GM18511 (cell line): ENCODE results near the gene CCDC86.
"Not testable (repeated sequence)": the region's sequence is repeated elsewhere in the genome, so short reads cannot be mapped to it uniquely, and the experiment has no call there.

Source experiments
- ATAC-seq: cut with Tn5 transposase; IDR thresholded peaks from one replicate; pipeline ENCODE4 v1.9.1; 2021; ENCODE audit warnings: mild to moderate bottlenecking, moderate library complexity; ENCODE audit not compliant: unreplicated experiment

CCDC86 gene, protein sequence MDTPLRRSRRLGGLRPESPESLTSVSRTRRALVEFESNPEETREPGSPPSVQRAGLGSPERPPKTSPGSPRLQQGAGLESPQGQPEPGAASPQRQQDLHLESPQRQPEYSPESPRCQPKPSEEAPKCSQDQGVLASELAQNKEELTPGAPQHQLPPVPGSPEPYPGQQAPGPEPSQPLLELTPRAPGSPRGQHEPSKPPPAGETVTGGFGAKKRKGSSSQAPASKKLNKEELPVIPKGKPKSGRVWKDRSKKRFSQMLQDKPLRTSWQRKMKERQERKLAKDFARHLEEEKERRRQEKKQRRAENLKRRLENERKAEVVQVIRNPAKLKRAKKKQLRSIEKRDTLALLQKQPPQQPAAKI

GRCh38 chr11:60841797-60842667 lies at the start of gene CCDC86:
Gene CCDC86 (plus strand): TSS chr11:60842113. CDS start chr11:60842125, 12 bp downstream.
- ATAC-seq = peak; percentile 86

DNA sequence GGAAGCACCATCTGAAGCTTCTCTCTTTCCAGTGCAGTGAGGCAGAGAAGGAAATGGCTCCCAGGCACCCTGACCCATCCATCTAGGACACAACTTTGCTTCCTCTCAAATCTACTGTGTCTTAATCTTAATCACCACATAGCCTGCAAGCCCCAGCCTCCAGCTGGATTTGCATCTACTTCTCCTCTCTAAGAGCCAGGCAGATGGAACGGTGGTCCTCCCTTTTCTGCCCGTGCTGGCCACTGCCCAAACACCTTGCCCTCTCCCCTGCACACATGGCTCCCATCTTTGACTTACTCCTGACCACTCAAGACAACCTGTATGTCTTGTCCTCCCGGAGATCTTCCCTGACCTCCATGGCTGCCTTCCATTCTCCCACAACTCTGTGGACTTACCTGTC lies 49.4 kb upstream of the CCDC86 start:
- ATAC-seq = no peak

DNA sequence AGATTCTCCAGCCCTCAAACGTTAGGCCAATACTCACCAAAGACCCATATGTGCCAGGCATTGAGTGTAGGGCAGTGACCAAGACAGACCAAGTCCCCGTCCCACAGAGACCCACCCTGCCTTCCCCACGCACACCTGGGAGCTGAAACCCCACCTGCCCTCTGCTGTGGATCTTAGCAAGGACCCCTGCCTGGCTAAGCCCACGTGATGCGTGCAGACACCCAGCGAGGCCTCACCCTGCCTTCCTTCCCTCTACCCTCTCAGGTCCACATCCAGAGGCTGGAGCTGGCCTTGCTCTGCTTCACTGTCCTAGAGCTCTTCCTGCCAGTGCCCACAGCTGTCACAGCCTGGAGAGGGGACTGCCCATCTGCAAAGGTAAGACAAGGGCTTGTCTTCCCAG lies 46.6 kb upstream of the CCDC86 start:
- ATAC-seq = no peak

DNA sequence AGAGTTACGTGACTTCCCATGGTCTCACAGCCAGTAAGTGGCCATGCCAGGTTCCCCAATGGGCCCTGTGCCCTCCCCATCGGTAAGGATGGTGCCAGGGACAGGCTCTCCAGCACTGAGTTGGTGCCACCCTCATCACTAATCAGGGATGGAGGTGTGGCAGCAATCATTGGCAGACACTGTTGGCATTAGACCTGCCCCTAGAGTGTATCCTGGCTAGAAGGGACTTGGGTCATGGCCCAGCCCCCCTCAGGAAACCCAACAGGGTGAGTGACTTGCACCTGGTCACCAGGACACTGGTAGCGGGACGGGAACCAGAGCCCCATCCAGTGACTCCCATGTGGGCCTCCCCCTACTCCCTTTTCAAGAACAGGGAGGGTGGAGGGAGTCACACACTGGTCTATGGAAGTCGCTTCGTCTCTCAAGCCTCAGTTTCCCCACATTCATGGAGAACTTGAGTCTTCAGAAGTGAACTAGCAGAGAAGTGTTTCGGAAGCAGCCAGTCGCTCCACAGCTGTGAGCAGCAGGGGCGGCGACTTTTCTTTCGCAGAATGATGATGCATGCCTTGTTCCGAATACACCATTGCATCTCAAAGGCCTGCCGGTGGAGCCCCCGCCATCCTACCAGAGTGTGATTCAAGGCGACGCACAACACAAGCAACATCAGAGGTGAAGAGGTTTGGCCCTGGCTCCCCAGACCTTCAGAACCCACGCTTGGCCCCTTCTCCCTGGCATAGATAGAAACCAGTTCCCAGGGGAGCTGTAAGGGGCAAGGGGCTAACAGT lies 43.9 kb upstream of the CCDC86 start:
- no peak for ATAC-seq

- no peak for ATAC-seq
Observed at GRCh38 chr11:60798631-60799030, 43.3 kb upstream of the CCDC86 start.

GRCh38 chr11:60801194-60801593 lies 40.7 kb upstream of the CCDC86 start:
- no peak for ATAC-seq

- ATAC-seq = no peak
Observed at GRCh38 chr11:60803273-60803936, 38.5 kb upstream of the CCDC86 start.

DNA sequence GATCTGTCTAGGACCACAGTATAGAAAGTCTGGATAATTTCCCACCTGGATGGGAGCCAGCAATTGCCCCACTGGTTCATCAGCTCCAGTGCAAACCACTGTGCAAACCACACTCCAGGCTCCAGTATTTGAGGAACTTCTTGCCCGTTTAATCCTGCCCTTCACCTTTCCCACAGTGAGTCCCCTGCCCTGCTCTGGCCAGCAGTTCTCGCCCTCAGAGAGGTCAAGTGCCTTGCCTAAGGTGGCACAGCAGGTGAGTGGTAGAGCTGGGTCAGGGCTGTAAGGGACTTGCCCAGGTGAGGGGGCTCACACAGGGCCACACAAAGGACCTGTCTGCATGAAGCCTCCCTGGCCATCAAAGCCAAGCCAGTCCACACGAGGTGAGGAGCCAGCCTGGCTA lies 32.7 kb upstream of the CCDC86 start:
- no peak for ATAC-seq

GRCh38 chr11:60809691-60810090 lies 32.2 kb upstream of the CCDC86 start:
- no peak for ATAC-seq

- ATAC-seq = no peak
Observed at GRCh38 chr11:60810151-60810550, 31.8 kb upstream of the CCDC86 start.

- ATAC-seq = no peak
Observed at GRCh38 chr11:60810569-60810968, 31.3 kb upstream of the CCDC86 start.

GRCh38 chr11:60813324-60813723 lies 28.6 kb upstream of the CCDC86 start:
- no peak for ATAC-seq

GRCh38 chr11:60814112-60814511 lies 27.8 kb upstream of the CCDC86 start:
- ATAC-seq = no peak

GRCh38 chr11:60816590-60817157 lies 25.2 kb upstream of the CCDC86 start:
- ATAC-seq = no peak

GRCh38 chr11:60818057-60818456 lies 23.9 kb upstream of the CCDC86 start:
- no peak for ATAC-seq

DNA sequence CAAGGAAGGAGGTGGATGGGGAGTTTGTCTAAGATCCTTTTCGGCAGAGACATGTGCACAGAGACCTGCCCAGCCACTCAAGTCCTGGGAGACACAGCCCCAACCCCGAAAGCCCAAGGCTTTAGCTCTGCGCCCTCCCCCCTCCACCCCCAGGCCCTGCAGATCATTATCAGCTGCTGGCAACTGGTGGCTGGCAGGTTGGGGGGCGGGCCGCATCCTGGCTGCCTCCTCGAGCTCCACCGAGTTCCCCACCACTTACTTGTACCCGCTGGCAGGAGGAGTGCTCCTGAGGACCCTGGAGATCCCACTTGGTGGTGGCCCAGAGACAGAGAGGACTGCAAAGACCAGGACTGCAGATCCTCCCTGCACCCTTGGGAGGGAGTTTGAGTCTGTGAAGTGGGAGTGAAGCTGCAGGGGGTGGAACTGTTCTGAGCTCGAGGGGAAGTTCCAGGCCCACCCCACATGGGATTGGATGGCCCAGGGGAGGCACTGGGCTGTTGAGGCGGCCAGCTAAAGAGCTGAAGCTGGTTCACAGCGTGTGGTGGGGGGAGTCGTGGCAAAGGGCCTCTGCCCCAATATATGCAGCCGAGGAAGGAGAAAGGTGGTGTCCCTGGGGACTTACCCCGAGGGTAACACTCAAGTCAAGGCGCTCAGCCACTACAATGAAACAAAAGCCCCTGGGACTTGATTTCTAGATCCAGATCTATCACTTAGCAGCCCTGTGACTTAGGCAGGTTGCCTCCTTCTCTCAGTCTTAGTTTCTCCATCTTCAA lies 19.9 kb upstream of the CCDC86 start:
- ATAC-seq = peak; percentile 71

DNA sequence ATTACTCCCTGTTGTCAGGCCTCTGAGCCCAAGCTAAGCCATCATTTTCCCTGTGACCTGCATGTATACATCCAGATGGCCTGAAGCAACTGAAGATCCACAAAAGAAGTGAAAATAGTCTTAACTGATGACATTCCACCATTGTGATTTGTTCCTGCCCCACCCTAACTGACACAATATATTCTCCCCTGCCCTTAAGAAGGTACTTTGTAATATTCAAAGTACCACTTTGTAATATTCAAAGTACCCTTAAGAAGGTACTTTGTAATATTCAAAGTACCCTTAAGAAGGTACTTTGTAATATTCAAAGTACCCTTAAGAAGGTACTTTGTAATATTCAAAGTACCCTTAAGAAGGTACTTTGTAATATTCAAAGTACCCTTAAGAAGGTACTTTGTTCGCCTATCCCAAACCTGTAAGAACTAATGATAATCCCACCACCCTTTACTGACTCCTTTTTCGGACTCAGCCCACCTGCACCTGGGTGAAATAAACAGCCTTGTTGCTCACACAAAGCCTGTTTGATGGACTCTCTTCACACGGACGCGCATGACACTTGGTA lies 18.1 kb upstream of the CCDC86 start:
- ATAC-seq = not testable (repeated sequence)

GRCh38 chr11:60825118-60825517 lies 16.8 kb upstream of the CCDC86 start:
- ATAC-seq = no peak

GRCh38 chr11:60825790-60826189 lies 16.1 kb upstream of the CCDC86 start:
- ATAC-seq = no peak
